Neural progenitor cell (in vitro differentiated cells): ENCODE results near the gene NUDT1. TPM values are rescaled to one million over a fixed set of nuclear protein-coding genes. Genes with fewer than 3 reads are reported as not detected.

Experiments
- DNase-seq: peaks from one replicate; pipeline ENCODE4 v3.0.0-alpha.2; 2016; ENCODE audit warnings: low spot score
- H2AFZ ChIP-seq: fragments of 200-600 bp; sonication (generic); replicated peaks from 2 replicates; pipeline ENCODE4 v1.6.1; 2016; ENCODE audit warnings: antibody characterized with exemption
- H3F3A ChIP-seq: fragments of 200-600 bp; sonication (generic); 2 replicates; pipeline ENCODE4 v1.6.1; 2016; ENCODE audit warnings: antibody characterized with exemption, low read depth
- H3K27ac ChIP-seq: fragments of 200-600 bp; sonication (generic); 2 replicates; pipeline ENCODE4 v1.5.1; 2016; ENCODE audit warnings: mild to moderate bottlenecking
- H3K27me3 ChIP-seq: fragments of 200-600 bp; sonication (generic); 2 replicates; pipeline ENCODE4 v1.6.1; 2016; ENCODE audit warnings: mild to moderate bottlenecking, moderate library complexity
- H3K36me3 ChIP-seq: fragments of 200-600 bp; sonication (generic); 2 replicates; pipeline ENCODE4 v1.5.1; 2016
- H3K4me1 ChIP-seq: fragments of 200-600 bp; sonication (generic); 2 replicates; pipeline ENCODE4 v1.6.1; 2016; ENCODE audit warnings: mixed run types
- H3K4me2 ChIP-seq: fragments of 200-600 bp; sonication (generic); 2 replicates; pipeline ENCODE4 v1.6.1; 2016
- H3K4me3 ChIP-seq: fragments of 200-600 bp; sonication (generic); 2 replicates; pipeline ENCODE4 v1.5.1; 2016
- H3K79me2 ChIP-seq: fragments of 200-600 bp; sonication (generic); 2 replicates; pipeline ENCODE4 v1.6.1; 2016; ENCODE audit warnings: low read depth
- H3K9ac ChIP-seq: fragments of 200-600 bp; sonication (generic); 2 replicates; pipeline ENCODE4 v1.6.1; 2016
- H3K9me3 ChIP-seq: fragments of 200-600 bp; sonication (generic); 2 replicates; pipeline ENCODE4 v1.5.1; 2016; ENCODE audit warnings: low read depth
- H4K20me1 ChIP-seq: fragments of 200-600 bp; sonication (generic); 2 replicates; pipeline ENCODE4 v1.6.1; 2016; ENCODE audit warnings: low read depth
- H3K27ac Mint-ChIP-seq: 3 replicates; pipeline ENCODE4 v1.8.0; 2021; ENCODE audit warnings: mixed read lengths
- H3K27me3 Mint-ChIP-seq: 2 replicates; pipeline ENCODE4 v1.8.0; 2022; ENCODE audit warnings: low read depth, mild to moderate bottlenecking, inconsistent platforms, moderate library complexity, mixed read lengths; ENCODE audit not compliant: insufficient read depth
- H3K36me3 Mint-ChIP-seq: 3 replicates; pipeline ENCODE4 v1.8.0; 2021; ENCODE audit warnings: mixed read lengths
- H3K4me1 Mint-ChIP-seq: 3 replicates; pipeline ENCODE4 v1.8.0; 2021; ENCODE audit warnings: mixed read lengths
- H3K4me3 Mint-ChIP-seq: 3 replicates; pipeline ENCODE4 v1.8.0; 2021; ENCODE audit warnings: mild to moderate bottlenecking, moderate library complexity, mixed read lengths
- H3K9me3 Mint-ChIP-seq: 3 replicates; pipeline ENCODE4 v1.8.0; 2020; ENCODE audit warnings: mixed read lengths
- EZH2 ChIP-seq: fragments of 200-600 bp; sonication (generic); IDR thresholded peaks from 2 replicates; pipeline ENCODE4 v1.6.1; 2017; ENCODE audit warnings: antibody characterized with exemption, mild to moderate bottlenecking, moderate library complexity
- EZH2phosphoT487 ChIP-seq: fragments of 200-600 bp; sonication (generic); IDR thresholded peaks from 2 replicates; pipeline ENCODE4 v1.6.1; 2017; ENCODE audit warnings: antibody characterized with exemption
- total RNA-seq: library from RNA; depleted of rRNA; stranded (reverse); fragments of >200 nt; gene quantifications from 2 replicates; pipeline ENCODE4 v1.2.3, GENCODE V29; 2015; ENCODE audit warnings: low replicate concordance
- TF ChIP-seq, protein P1 (sequence below): fragments of 200-600 bp; sonication (generic); IDR thresholded peaks from 2 replicates; pipeline ENCODE4 v1.5.1; 2017; ENCODE audit warnings: antibody characterized with exemption, mild to moderate bottlenecking

The NUDT1 gene
- total RNA-seq, 1 donor from 2014 or later = 29.6 TPM

DNA sequence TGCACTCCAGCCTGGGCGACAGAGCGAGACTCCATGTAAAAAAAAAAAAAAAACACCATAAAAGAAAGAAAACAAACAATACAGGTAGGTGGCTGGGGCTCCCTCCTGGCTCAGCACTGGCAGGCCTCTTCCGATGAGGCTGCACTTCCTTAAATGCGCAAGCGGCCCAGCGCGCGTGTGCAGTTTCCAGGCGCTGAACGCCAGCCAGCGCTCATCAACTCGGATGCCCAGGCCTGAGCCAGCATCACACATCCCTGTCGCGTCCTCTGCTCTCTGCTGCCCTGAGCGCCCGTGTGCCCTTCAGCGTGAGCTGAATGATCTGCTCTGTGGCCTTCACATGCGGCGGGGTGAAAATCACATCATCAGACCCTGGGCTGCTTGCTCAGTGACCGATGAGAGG, 31.8 kb downstream of the NUDT1 start:
- no peaks in the 10 kb centered on the region for H3K79me2 ChIP-seq
- H3K9ac ChIP-seq = no peak overlapping the region
- Mint-ChIP-seq H3K4me1 (peaks cover 34% of the 10 kb centered on the region), H3K27ac (no peak overlapping the region), H3K9me3 (peaks cover 2% of the 10 kb centered on the region), H3K36me3 (peaks cover 5% of the 10 kb centered on the region), H3K27me3 (peaks cover 2% of the 10 kb centered on the region), H3K4me3 (no peak overlapping the region)
- H3K27me3 ChIP-seq = no peaks in the 10 kb centered on the region
- no peak overlapping the region for H3K27ac ChIP-seq
- DNase-seq = no peak
- H3K36me3 ChIP-seq = no peaks in the 10 kb centered on the region
- H3F3A ChIP-seq = peaks cover 20% of the 10 kb centered on the region
- H3K4me1 ChIP-seq = peaks cover 24% of the 10 kb centered on the region
- H3K9me3 ChIP-seq = no peaks in the 10 kb centered on the region
- H3K4me2 ChIP-seq = no peak overlapping the region
- H4K20me1 ChIP-seq = peaks cover 7% of the 10 kb centered on the region
- no peak overlapping the region for H3K4me3 ChIP-seq
- no peak overlapping the region for H2AFZ ChIP-seq
- TF ChIP-seq, protein P1, sequence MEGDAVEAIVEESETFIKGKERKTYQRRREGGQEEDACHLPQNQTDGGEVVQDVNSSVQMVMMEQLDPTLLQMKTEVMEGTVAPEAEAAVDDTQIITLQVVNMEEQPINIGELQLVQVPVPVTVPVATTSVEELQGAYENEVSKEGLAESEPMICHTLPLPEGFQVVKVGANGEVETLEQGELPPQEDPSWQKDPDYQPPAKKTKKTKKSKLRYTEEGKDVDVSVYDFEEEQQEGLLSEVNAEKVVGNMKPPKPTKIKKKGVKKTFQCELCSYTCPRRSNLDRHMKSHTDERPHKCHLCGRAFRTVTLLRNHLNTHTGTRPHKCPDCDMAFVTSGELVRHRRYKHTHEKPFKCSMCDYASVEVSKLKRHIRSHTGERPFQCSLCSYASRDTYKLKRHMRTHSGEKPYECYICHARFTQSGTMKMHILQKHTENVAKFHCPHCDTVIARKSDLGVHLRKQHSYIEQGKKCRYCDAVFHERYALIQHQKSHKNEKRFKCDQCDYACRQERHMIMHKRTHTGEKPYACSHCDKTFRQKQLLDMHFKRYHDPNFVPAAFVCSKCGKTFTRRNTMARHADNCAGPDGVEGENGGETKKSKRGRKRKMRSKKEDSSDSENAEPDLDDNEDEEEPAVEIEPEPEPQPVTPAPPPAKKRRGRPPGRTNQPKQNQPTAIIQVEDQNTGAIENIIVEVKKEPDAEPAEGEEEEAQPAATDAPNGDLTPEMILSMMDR = no peak
- no peak for TF ChIP-seq EZH2
- TF ChIP-seq EZH2phosphoT487 = no peak

DNA sequence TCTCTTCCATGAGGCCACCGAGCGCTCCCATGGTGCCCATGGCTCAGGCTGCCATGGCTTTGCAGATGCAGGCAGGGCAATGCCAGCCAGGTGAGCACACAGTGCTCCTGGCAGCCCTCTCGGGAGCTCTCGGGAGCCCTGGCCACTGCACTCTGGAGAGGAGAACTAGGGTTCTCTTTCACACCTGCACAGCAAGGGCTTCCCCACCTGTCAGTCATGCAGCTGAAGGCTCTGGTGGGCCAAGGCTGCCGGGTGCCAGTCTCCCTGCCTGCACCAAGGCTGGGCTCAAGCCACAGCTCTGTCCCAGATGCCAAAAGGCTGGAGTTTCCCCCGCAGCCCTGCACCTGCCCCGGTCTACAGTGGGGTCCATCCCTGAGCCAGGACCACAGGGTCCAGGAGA, 32.6 kb downstream of the NUDT1 start:
- H3K27ac Mint-ChIP-seq = no peak overlapping the region
- no peak overlapping the region for H3K9ac ChIP-seq
- no peaks in the 10 kb centered on the region for H3K27me3 Mint-ChIP-seq
- H2AFZ ChIP-seq = no peak overlapping the region
- no peak overlapping the region for H3K27ac ChIP-seq
- TF ChIP-seq, protein P1 = no peak
- no peak for TF ChIP-seq EZH2phosphoT487
- H3K79me2 ChIP-seq = peaks cover 2% of the 10 kb centered on the region
- H3K4me3 Mint-ChIP-seq = no peak overlapping the region
- no peak overlapping the region for H3K4me3 ChIP-seq
- H3K9me3 ChIP-seq = no peaks in the 10 kb centered on the region
- H3K27me3 ChIP-seq = no peaks in the 10 kb centered on the region
- DNase-seq = no peak
- no peaks in the 10 kb centered on the region for H3K36me3 ChIP-seq
- peaks cover 2% of the 10 kb centered on the region for H3K36me3 Mint-ChIP-seq
- H3K4me1 ChIP-seq = peaks cover 20% of the 10 kb centered on the region
- H4K20me1 ChIP-seq = peaks cover 4% of the 10 kb centered on the region
- no peaks in the 10 kb centered on the region for H3K9me3 Mint-ChIP-seq
- H3F3A ChIP-seq = peaks cover 16% of the 10 kb centered on the region
- no peak overlapping the region for H3K4me2 ChIP-seq
- peaks cover 29% of the 10 kb centered on the region for H3K4me1 Mint-ChIP-seq

DNA sequence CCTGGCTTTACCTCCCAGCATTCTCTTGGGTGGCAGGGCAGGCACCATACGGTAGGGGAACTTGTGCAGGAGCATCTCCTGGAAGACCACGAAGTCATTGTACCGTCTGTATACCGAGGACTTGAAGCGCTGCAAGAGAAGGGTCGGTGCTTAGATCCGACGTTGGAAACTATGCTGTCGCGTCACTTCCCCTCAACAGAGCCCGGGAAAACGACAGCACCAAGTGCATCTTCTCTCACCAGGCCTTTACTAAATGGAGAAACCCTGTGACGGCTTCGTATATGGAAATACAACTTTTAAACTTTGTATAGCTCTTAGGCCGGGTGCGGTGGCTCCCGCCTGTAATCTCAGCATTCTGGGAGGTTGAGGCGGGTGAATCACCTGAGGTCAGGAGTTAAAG, 33.1 kb downstream of the NUDT1 start:
- TF ChIP-seq EZH2 (no peak), EZH2phosphoT487 (no peak)
- TF ChIP-seq, protein P1 = no peak
- H3K27ac ChIP-seq = no peak overlapping the region
- peaks cover 16% of the 10 kb centered on the region for H3K4me1 ChIP-seq
- peaks cover 6% of the 10 kb centered on the region for H3K79me2 ChIP-seq
- no peaks in the 10 kb centered on the region for H4K20me1 ChIP-seq
- no peaks in the 10 kb centered on the region for H3K27me3 ChIP-seq
- Mint-ChIP-seq H3K9me3 (no peaks in the 10 kb centered on the region), H3K27ac (no peak overlapping the region), H3K4me1 (peaks cover 30% of the 10 kb centered on the region), H3K27me3 (no peaks in the 10 kb centered on the region), H3K36me3 (peaks cover 2% of the 10 kb centered on the region), H3K4me3 (no peak overlapping the region)
- no peak overlapping the region for H3K9ac ChIP-seq
- H2AFZ ChIP-seq = no peak overlapping the region
- H3K9me3 ChIP-seq = no peaks in the 10 kb centered on the region
- peaks cover 11% of the 10 kb centered on the region for H3F3A ChIP-seq
- H3K4me3 ChIP-seq = no peak overlapping the region
- DNase-seq = no peak
- H3K36me3 ChIP-seq = no peaks in the 10 kb centered on the region
- no peak overlapping the region for H3K4me2 ChIP-seq

DNA sequence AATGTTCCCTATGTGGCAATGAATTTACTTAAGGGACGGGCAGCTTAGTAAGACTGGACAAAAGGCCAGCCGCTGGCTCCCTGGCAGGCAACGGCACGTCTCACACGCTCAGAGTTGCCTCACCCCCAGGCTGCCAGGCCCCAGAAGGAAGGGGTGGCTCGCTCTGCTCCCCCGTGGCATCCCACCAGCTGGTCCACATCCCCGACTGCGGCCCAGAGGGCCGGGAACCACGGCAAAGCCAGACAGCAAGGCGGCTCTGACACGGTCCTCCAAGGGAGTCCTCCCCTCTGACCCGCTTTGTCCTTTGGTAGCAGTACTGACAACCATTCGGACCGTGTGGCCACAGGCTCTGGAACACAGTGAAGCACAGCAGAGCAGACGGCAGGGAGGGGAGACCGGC, 34.1 kb downstream of the NUDT1 start:
- no peaks in the 10 kb centered on the region for H3K36me3 ChIP-seq
- no peaks in the 10 kb centered on the region for H3K9me3 Mint-ChIP-seq
- H3K4me3 Mint-ChIP-seq = no peak overlapping the region
- TF ChIP-seq, protein P1 = no peak
- no peak for TF ChIP-seq EZH2phosphoT487
- no peak for TF ChIP-seq EZH2
- H4K20me1 ChIP-seq = no peaks in the 10 kb centered on the region
- no peak overlapping the region for H3K4me2 ChIP-seq
- H3K9me3 ChIP-seq = no peaks in the 10 kb centered on the region
- H3K27me3 ChIP-seq = no peaks in the 10 kb centered on the region
- no peak overlapping the region for H3K27ac Mint-ChIP-seq
- peaks cover 2% of the 10 kb centered on the region for H3K36me3 Mint-ChIP-seq
- DNase-seq = no peak
- H3K4me1 Mint-ChIP-seq = peaks cover 27% of the 10 kb centered on the region
- H3K27ac ChIP-seq = no peak overlapping the region
- H3K79me2 ChIP-seq = peaks cover 15% of the 10 kb centered on the region
- no peaks in the 10 kb centered on the region for H3K27me3 Mint-ChIP-seq
- no peak overlapping the region for H3K9ac ChIP-seq
- H3F3A ChIP-seq = peaks cover 1% of the 10 kb centered on the region
- H3K4me1 ChIP-seq = peaks cover 6% of the 10 kb centered on the region
- no peak overlapping the region for H3K4me3 ChIP-seq
- H2AFZ ChIP-seq = no peak overlapping the region
